Mammary epithelial cell (primary cell): ENCODE measurements around the gene COL25A1.

Experiments used
- EZH2 ChIP-seq: IDR thresholded peaks from 2 replicates; pipeline ENCODE4 v1.6.1; 2012; ENCODE audit warnings: low read length, inconsistent platforms, borderline replicate concordance
- TF ChIP-seq, protein P1 (sequence below), 2 donors: IDR thresholded peaks in 1 of 2; conservative IDR thresholded peaks in 1 of 2; 2 replicates each; pipeline ENCODE4 v1.5.1; 2011 to 2012; ENCODE audit warnings: inconsistent platforms in 2 of 2, low read length in 2 of 2, mild to moderate bottlenecking in 2 of 2, control low read depth in 1 of 2, low read depth in 1 of 2; ENCODE audit not compliant: insufficient read depth in 1 of 2; ENCODE audit errors: extremely low read depth in 1 of 2

DNA sequence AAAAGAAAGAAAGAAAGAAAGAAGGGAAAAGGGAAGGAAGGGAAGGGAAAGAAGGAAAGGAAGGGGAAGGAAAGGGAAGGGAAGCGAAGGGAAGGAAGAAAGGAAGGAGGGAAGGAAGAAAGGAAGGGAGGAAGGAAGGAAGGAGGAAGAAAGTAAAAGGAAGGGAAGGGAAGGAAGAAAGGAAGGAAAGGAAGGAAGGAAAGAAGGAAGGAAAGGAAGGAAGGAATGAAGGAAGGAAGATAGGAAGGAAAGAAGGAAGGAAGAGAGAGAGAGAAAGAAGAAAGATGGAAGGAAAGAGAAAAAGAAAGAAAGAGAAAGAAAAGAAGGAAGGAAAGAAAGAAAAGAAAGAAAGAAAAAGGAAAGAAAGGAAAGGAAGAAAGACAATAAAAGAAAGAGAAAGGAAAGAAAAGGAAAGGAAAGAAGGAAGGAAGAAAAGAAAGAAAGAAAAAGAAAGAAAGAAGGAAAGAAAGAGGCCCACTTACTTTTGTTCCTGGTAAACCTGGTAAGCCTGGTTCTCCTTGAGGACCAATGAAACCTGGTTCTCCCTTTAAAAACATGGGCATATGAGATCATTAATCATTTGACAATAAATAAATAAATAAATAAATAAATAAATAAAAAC is 433.7 kb downstream of the COL25A1 start:
- no peak for TF ChIP-seq EZH2
- TF ChIP-seq, protein P1, sequence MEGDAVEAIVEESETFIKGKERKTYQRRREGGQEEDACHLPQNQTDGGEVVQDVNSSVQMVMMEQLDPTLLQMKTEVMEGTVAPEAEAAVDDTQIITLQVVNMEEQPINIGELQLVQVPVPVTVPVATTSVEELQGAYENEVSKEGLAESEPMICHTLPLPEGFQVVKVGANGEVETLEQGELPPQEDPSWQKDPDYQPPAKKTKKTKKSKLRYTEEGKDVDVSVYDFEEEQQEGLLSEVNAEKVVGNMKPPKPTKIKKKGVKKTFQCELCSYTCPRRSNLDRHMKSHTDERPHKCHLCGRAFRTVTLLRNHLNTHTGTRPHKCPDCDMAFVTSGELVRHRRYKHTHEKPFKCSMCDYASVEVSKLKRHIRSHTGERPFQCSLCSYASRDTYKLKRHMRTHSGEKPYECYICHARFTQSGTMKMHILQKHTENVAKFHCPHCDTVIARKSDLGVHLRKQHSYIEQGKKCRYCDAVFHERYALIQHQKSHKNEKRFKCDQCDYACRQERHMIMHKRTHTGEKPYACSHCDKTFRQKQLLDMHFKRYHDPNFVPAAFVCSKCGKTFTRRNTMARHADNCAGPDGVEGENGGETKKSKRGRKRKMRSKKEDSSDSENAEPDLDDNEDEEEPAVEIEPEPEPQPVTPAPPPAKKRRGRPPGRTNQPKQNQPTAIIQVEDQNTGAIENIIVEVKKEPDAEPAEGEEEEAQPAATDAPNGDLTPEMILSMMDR (conservative IDR thresholded peaks at IDR 0.05 in 1 of 2, IDR thresholded peaks at IDR 0.05 in 1 of 2; ENCODE audit: extremely low read depth in 1 of 2, insufficient read depth in 1 of 2, low read depth in 1 of 2, low read length in 2 of 2) = no peak
